ENCODE data around the gene SDF2L1.

The SDF2L1 gene

DNA sequence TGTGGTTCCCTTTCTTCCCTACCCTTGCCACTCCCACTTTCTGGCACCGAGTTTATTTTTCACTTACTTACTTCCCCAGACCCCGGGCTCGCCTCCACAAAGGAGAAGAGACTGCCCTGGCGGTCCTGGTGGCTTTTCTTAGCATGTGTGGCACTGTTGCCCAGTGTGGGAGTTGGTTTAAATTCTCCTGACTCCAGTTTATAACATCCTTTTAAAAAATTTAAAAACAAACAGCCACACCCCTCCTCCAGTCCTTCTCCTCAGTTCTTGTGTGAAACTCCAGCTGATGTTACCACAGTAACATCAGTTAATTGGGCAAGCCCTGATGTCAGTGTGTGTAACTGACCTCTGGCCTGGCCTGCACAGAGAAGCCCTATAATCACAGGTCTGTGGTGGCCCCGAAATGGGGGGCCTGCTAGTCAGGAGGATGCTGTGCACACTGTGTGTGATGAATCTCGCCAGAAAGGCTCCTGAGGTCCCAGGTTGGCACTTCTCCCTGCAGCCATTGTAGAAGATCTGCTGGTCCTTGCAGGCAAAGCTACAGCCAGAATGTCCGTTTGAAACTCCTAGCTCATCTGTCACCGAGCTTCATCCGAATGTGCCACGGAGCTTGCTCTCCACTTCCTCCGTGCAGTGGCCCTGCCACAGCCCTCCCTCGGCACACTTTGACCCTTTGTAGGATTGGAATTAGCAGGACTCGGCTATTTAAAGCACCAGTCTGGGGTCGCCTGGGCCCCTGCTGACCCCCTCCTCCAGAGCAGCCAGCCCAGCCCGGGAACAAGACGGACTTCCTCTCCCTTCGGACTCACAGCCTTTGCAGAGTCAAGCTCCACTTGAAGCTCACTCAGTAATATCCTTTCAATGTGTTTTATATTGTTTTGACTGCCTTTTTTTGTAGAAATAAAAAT, 19.8 kb upstream of the SDF2L1 start:
- DNase-seq, result no peak

DNA sequence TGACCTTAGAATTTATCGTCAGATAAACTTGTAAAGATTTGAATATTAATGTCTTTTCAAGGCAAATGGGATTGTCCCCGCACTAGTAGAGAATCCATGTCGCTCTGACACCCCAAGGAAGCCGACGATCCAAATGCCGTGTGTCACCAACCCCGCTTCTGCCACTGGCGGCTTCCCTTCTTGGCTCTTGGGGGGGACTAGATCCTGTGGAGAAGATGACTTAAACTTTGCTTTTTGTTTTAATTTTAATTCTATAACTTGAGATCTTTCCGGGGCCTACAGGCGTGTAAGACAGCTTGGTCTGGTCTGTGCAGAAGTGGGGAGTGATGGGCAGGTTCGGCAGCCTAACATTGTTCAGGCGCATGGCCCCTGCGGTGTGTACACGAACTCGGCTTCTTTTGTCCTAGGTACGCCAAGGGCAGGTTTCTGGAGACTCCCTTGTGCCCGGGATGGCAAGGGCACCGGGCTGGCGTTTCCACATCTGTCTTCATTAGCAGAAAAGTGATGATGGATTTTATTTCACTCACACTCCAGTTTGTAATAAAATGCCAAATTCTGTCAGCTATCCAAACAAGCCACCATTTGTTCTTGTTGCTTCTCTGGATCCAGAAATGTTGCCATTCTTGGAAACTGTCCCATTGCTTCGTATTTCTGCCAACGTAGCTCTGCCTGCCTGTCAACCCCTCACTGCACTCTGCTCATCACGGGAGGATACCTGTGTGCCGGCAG, 19.0 kb upstream of the SDF2L1 start:
- DNase-seq, result no peak

DNA sequence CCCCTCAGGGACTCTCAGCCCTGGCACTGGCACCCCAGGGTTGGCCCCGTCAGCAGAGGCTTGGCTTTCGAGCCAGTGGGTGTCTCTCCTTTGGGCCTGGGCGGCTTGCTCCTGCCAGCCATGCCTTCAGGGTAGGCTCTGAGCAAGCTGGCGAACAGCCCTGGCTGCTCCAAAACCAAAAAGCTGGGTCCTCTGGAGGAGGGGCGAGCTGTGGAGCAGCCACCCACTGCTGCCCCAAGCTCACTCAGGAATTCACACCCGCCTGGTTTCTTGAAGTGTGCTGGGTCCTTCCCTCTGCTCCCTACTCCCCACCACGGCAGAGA, 18.5 kb upstream of the SDF2L1 start:
- DNase-seq, result no peak

DNA sequence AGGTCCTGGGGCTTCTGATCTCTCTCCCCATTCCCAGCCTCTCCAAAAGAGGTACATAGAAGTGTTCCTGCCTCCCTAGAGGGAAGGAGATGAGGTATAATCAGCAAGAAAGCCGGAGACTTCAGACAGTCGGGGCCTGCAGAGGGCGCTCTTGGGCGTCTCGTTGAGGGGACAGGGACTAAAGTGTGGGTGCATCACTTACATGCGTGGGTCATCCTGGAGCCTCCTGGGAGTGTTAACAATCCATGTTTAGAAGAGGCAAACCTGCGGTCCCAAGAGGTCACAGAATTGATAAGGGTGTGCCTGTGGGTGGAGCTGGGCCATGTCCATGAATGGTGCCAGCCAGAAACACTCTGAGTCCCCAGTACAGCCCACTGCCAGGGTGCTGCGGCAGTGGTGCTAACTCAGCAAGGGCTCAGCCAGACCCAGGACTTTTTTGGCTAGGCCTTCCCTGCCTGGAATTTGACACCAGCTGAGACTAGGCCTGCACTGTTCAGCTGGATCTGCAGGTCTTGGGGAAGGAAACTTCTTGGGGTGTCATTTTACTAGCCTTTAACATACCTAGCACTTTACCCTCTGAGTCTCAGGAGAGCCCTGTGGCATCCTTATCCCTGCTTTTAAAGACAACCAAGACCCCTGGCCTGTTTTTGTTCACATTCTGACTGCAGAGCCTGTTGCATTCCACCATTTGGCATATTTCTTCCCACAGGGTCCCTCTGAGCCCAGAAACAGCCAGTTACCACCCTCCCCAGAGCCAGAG, 17.8 kb upstream of the SDF2L1 start:
- DNase-seq, result no peak

DNA sequence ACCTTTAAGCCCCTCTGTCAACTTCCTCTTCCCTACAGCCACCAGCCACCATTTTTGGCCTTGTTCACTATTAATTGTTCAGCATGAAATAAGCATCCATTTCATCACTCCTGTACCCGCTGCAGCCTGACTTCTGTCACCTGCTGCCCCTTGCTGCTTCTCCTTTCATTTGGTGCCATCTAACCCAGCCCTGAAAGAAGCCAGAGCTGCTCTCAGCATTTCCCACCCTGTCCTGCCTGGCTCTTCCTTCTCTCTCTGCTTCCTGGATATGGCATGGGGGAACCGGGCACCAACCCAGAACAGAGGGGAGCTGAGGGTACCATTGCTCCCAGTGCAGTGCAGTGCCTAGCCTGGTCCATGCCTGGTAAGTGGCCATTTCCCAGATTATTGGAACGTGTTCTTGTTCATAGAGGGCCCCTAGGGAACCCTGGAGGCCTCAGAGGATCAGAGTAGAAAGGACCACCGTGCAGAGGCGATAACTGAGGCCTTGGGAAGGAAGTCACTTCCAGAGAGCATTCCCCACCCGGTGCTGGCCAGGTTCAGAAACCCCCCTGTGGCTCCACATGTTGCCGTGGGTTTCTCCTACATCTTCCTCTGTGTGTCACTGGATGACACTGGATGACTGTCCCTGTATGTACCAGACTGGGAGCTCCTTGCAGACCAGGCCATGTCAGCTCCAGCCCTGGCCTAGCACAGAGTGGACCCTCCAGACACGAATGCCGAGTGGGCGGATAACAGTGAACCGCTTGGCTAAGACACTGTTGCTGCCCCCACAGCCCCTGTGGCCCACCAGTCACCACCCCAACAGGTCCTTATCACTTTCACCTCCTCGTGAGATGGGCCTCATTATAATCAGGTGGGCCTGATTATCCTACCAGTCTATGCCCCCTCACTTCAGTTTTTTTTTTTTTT, 17.0 kb upstream of the SDF2L1 start:
- no peak for DNase-seq

DNA sequence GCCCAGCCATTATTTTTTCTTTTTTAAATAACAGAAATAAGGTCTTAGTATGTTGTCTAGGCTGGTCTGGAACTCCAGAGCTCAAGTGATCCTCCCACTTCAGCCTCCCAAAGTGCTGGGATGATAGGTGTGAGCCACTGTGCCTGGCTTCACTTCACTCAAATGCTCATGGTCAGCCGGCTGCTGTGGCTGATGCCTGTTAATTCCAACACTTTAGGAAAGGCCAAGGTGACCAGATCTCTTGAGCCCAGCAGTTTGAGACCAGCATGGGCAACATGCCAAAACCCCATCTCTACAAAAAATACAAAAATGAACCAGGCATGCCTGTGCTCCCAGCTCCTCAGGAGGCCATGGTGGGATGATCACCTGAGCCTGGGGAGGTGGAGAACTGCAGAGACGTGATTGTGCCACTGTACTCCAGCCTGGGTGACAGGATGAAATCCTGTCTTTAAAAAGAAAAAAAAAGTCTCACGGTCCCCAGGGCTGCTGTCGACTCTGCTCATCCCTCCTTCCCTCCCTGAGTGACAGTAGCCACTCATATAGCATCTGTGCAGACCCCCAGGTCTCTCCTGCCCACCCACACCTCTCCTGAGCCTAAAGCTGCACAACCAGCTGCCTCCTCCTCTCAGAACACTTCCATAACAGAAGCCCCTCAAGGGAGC, 15.9 kb upstream of the SDF2L1 start:
- no peak for DNase-seq

DNA sequence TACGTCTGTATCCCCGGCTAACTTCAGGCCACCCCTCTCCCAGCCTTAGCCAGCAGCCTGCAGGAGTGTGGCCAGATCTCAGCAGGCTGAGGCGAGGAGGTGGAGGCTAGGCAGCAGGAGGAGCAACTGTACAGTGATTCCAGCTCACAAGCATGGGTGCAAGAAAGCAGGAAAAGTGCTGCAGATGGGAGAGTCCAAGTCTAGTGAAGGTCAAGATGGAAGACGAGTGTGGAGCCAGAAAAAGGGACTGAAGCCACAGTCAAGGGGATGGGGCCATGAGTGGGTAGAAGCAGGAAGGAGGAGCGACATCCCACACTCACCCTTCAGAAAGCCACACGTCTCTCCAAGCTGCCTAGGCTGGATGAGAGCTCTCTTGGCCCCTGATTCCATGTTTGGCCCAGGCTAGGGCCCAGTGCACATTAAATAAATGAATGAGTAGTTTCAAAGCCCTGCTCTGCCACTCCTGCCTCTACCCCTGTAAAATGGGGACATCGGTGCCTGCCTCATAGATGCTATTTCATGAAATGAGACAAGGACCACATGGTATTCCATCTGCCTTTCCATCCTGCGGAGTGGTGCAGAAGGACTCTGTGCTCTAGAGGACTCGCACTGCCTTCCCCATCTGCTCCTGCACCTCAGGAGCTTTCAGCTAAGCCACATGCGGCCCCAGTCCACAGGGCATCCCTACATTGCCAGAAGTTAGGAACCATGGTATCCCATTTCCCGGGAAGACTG, 15.2 kb upstream of the SDF2L1 start:
- no peak for DNase-seq

DNA sequence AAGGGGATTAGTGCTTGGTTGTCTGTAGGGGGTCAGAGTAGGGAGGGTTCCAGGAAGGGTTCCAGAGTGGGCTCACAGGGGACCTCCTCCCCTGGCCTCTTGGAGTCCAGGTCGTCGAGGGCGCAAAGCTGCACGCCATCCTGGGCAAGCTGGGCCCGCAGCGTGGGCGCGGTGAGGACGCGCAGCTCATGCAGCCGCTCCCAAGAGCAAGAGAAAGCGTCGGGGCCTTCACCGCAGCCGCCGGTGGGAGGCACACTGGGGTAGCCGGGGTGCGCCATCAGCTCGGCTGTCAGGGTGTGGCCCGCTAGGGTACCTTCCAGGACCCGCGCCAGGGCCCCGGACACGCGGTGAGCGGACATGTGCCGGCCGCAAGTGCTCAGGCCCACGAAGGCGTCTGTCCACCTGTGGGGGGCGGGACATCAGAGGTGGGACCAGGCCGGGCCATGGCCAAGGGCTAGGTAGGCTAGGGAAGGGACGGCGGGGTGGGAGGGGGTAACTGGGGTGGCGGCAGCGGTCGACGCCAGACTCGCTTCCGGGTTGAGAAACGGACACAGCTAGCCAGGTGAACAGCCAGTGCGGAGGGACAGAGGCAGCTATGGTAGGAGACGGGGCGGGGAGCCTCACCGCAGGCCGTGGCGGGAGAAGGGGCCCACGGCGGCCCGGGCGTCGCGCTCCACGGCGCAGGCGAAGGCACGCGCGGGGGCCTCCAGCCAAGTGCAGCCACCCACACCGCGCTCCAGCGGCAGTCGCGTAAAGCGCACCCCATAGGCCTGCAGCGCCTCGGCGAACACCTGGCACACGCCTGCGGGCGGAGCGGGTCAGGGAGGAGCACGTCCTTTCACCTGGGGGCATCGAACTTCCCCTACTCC, 13.5 kb upstream of the SDF2L1 start:
- DNase-seq, result no peak

DNA sequence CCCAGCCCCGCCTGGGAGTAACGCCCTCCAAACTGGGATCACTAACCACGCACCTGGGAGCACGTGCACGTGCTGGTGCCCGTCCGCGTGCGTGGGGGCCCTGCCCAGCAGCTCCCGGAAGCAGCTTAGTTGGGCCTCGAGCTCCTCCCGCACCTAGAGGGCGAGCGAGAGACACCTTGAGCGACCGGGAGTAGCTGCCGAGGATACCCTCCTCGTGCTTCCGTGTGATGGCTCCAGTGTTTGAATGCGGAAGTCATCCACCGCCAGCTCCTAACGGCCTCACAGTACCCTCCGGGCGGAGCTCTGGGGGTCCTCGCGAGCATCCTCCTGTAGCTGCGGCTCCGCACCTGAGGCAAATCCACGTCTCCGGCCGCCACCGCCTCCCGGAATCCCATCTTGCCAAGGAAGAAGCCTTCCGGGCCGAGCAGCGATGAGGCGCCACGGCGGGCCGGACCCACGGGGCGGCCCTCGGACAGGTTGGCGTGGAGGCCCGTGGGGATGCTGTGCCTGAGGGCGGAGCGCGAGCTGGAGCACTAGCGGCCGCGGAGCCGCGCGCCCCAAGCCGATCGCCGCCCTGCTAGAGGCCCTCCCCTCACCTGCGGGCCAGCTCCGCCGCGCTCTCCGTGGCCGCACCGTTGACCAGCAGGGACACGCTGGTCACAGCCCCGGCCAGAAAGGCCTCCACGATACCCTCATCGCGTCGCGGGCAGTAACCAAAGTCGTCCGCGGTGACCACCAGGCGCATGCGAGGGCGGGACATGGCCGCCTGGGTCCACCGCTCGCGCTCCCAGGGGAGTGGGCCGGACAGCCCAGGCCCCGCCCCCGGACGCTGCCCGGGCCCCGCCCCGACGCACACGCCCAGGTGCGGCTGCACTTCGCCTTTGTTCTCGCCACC, 12.6 kb upstream of the SDF2L1 start, which contains the start of gene YDJC:
Gene YDJC, minus strand, starts transcription at position 768 of the 895 bp plus-strand sequence. Its CDS starts 8 bp downstream, at position 760.
- peak; percentile 91 for DNase-seq

DNA sequence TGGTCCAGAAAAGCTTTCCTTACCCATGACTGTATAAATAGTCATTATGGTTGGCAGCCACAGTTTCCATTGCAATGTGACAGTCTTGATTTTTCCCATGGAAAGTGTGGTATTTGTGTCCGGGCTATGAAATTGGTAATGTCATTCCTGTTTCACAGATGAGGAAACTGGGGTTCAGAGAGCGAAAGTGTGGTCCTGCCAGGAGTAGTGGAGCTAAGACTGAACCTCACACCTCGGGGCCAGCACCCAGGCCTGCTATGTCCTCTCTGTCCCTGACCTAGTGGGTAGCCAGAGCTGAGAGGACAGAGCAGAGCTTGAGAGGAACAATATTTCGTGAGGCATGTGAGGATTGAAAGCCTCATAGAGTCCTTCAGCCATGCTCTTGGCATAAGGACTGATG, 11.1 kb upstream of the SDF2L1 start:
- no peak for DNase-seq

DNA sequence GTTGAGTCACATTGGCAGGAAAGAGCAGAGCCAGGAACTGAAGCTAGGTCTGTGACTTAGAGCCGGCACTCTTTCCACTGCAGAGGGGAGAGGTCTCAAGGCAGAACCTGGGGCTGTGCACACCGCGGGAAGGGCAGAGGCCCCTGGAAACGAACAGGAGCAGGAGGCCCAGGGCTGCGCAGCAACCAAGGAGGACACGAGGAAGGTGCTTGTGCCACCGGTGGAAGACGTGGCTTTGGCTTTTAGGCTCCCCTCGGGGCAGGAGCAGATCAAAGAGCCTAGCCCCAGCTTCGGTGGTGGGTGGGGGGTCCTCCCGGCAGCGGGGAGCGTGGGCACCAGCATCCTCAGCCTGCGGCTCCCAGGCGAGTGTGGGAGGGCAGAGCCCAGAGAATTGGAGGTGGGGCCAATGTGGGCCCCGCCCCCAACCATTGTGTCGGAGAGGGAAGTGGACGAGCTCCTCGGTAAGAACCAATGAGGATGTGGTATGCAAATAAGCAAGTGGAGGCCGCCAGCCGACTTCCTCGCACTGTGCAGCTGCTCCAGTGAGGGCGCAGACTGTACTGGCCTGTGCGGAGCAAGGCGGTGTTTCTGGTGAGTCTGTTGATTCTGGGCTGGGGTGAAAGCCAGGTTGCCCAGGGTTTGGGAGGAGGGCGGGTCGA, 9.7 kb upstream of the SDF2L1 start, which contains the start of gene CCDC116:
Gene CCDC116, plus strand, starts transcription at position 524 of the 659 bp plus-strand sequence. CDS start 422 bp downstream, outside the sequence.
- DNase-seq, result peak; percentile 69

DNA sequence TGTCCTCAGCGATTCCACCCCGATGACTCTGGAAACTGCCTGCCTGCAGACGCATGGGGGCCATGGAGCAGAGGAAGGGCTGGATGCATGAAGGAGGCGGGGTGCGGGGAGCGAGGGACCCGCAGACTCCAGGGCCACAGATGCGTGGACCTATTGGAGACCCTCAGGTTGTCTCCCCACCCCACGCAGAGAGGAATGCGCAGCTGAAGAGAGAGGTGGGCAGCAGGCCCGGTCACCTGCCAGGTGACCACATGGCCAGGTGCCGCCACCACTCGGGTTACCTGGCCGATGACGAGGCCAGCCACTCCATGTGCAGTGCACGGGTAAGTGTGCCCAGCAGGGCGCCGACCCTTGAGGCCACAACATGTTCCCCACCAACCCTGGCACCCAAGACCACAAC, 9.2 kb upstream of the SDF2L1 start:
- no peak for DNase-seq

DNA sequence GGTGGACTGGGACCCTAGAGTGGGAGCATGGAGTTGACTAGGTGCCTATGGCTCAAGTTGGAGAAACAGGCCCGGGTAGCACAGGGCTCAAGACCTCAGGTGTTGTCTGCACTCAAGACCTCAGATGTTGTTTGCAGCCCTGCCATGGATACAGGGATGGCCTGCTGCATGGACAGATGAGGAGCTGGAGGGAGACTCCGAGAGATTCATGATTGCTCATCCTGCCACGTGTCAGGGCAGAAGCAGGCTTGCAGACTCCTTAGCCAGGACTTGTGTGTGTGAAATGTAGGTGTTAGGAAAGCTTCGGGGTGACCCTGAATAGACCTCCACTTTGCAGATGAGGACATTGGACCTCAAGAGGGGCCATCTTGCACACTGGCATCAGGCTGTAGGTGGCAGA, 8.6 kb upstream of the SDF2L1 start:
- DNase-seq, result no peak

DNA sequence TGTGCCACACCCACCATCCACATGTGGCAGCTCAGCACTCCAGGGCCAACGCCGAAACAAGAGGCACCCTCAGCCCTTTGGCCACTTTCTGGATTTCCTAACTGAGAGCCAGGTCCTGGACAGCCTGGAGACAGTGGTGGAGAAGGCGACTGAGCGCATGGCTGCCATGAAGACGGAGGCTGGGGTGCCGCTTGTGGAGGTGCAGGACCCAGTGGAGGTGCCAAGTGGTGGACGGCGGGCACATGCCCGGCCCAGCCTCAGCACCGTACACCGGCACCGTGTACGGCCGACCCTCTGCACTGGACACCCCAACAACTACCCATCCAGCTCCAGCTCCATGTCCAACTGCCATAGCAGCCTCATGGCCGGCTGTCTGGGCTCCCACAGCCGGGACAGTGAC, 8.0 kb upstream of the SDF2L1 start:
- DNase-seq, result no peak

DNA sequence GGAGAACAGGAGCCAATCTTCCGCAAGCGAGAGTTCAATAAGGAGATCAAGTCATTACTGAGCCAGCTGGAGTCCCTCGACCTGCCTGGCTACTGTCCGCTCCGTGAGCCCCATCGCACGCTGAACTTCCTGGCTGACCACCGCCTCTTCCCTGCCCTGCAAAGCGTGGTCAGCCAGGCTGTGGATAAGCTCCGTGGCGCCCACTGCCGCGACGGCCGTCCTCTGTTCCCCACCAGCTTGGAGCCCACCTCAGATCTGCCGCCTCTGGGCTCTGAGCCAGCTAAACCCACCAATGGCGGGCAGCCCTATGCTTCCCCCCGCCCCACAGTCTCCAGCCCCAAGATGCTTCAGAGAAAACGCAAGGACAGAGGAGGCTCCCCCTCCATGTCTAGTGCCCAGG, 7.3 kb upstream of the SDF2L1 start:
- DNase-seq, result no peak

DNA sequence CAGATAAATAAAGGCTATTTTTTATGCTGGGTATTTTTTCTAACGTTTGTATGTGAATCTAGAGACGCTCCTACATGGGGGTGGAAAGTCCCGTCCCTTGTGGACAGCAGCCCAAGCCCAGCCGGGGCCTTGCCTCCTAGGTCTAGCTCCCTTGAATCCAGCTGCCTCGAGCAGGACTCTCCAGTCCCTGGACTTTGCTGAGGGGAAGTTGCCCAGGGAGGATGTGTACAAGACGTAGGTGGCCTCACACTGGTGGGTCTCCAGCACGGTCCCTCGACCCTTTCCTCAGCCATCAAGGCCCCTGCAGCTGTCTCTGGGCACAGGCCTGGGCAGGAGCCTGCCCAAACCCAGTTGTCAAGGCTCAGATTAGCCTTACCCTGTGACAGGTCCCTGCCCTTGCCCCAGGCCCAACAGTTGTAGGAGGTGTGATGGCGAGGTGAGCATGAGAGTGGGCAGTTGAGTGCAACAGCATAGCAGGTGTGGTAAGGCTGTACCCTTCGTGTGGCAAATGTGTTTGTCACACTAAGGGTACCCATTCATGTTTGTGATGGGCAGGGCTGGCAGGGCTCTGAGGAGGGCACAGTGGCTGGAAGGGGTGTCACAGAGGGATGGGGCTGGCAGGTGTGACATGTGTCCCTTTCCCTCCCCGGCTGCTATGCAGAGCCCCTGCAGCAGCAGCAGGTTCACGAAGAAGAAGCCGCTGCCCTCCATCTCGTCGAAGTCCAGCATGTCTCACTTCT, 6.2 kb upstream of the SDF2L1 start:
- no peak for DNase-seq

DNA sequence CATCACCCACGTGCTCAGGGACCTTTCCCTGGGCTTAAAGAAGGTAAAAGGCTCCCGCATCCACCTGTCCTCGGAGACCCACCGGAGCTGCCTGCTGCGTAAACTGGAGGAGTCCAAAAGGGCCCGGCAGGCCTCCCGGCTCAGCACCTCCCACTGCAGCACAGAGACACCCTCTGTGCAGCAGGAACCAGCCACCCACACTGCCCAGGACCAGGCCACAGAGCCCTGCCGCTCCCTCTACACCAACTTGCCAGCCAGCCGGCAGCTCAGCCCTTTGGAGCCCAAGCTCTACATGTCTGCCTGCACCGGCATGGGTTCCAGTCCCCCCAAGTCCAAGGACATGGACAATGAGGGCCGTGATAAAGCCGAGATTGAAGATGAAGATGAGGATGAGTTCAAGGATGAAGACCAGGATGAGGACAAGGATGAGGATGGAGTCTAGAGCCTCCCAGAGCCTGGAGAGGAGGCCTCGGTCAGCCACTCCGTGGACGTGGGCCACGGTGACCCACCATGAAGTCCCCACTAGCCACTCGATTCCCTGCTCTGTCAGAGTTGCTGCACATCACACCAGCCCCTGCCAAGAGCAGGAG, 5.4 kb upstream of the SDF2L1 start:
- DNase-seq, result no peak

Data from CD4-positive, alpha-beta T cell treated with Interferon gamma for 1 hour (primary cell).